Mesenchymal stem cell (in vitro differentiated cells and primary cell): ENCODE measurements around the gene ULBP1.

Source experiments
- DNase-seq: peaks from one replicate; pipeline ENCODE4 v3.0.0-alpha.2; 2013
- H2AFZ ChIP-seq: one replicate; pipeline ENCODE4 v1.6.1; 2013; ENCODE audit warnings: low read depth, mild to moderate bottlenecking, control low read depth, inconsistent platforms, low read length, moderate library complexity
- H2AK5ac ChIP-seq: 2 replicates; pipeline ENCODE4 v1.6.1; 2013; ENCODE audit warnings: low read length, moderate library complexity, mild to moderate bottlenecking, inconsistent platforms; ENCODE audit not compliant: severe bottlenecking
- H2BK120ac ChIP-seq: one replicate; pipeline ENCODE4 v1.6.1; 2013; ENCODE audit warnings: low read depth, mild to moderate bottlenecking, inconsistent platforms, low read length, moderate library complexity
- H2BK12ac ChIP-seq, 2 experiments: one replicate each; pipeline ENCODE4 v1.6.1; 2013; ENCODE audit warnings: inconsistent platforms in 2 of 2, low read length in 2 of 2, mild to moderate bottlenecking in 2 of 2, moderate library complexity in 2 of 2, control low read depth in 1 of 2
- H2BK15ac ChIP-seq: one replicate; pipeline ENCODE4 v1.6.1; 2013; ENCODE audit warnings: mild to moderate bottlenecking, low read depth, inconsistent platforms; ENCODE audit not compliant: poor library complexity, severe bottlenecking
- H2BK5ac ChIP-seq: 2 replicates; pipeline ENCODE4 v1.6.1; 2013; ENCODE audit warnings: low read depth, mild to moderate bottlenecking, low read length, control low read depth, inconsistent platforms; ENCODE audit not compliant: poor library complexity, severe bottlenecking
- H3K14ac ChIP-seq, 2 experiments: one replicate each; pipeline ENCODE4 v1.6.1; 2013; ENCODE audit warnings: inconsistent platforms in 2 of 2, low read length in 2 of 2, control low read depth in 1 of 2, mild to moderate bottlenecking in 1 of 2, moderate library complexity in 1 of 2
- H3K18ac ChIP-seq, 2 experiments: one replicate each; pipeline ENCODE4 v1.6.1; 2013; ENCODE audit warnings: inconsistent platforms in 2 of 2, low read length in 2 of 2, control low read depth in 1 of 2, low read depth in 1 of 2, mild to moderate bottlenecking in 1 of 2
- H3K23ac ChIP-seq, 2 experiments: one replicate each; pipeline ENCODE4 v1.6.1; 2013; ENCODE audit warnings: inconsistent platforms in 2 of 2, low read length in 2 of 2, mild to moderate bottlenecking in 2 of 2, moderate library complexity in 2 of 2, control low read depth in 1 of 2
- H3K27ac ChIP-seq: 2 replicates; pipeline ENCODE4 v1.5.1; 2013; ENCODE audit warnings: mild to moderate bottlenecking, moderate library complexity, low read length, control low read depth, inconsistent platforms; ENCODE audit not compliant: poor library complexity, severe bottlenecking
- H3K27me3 ChIP-seq, 2 experiments: 2 replicates each; pipeline versions ENCODE4 v1.6.1 to v1.7.0; 2013; ENCODE audit warnings: low read length in 2 of 2, mild to moderate bottlenecking in 2 of 2, moderate library complexity in 2 of 2, control low read depth in 1 of 2, inconsistent platforms in 1 of 2; ENCODE audit not compliant: control insufficient read depth in 1 of 2, insufficient read depth in 1 of 2
- H3K36me3 ChIP-seq, 2 experiments: 2 replicates each; pipeline versions ENCODE4 v1.6.1 to v1.7.0; 2013; ENCODE audit warnings: low read length in 2 of 2, control low read depth in 1 of 2, inconsistent platforms in 1 of 2, low read depth in 1 of 2, mild to moderate bottlenecking in 1 of 2; ENCODE audit not compliant: insufficient read depth in 2 of 2, control insufficient read depth in 1 of 2
- H3K4ac ChIP-seq, 2 experiments: one replicate each; pipeline ENCODE4 v1.6.1; 2013; ENCODE audit warnings: inconsistent platforms in 2 of 2, low read length in 2 of 2, mild to moderate bottlenecking in 2 of 2, moderate library complexity in 2 of 2, control low read depth in 1 of 2, low read depth in 1 of 2
- H3K4me1 ChIP-seq: 2 replicates; pipeline ENCODE4 v1.6.1; 2013; ENCODE audit warnings: low read depth, low read length, control low read depth; ENCODE audit not compliant: control insufficient read depth, insufficient read depth
- H3K4me2 ChIP-seq: 2 replicates; pipeline ENCODE4 v1.6.1; 2013; ENCODE audit warnings: low read length, mild to moderate bottlenecking, inconsistent platforms; ENCODE audit not compliant: poor library complexity, severe bottlenecking
- H3K4me3 ChIP-seq, 2 experiments: 2 replicates each; pipeline versions ENCODE4 v1.5.1 to v1.7.0; 2013; ENCODE audit warnings: low read length in 2 of 2, mild to moderate bottlenecking in 2 of 2, control low read depth in 1 of 2, low read depth in 1 of 2; ENCODE audit not compliant: insufficient read depth in 1 of 2
- H3K79me1 ChIP-seq: replicated peaks from 2 replicates; pipeline ENCODE4 v1.6.1; 2013; ENCODE audit warnings: mild to moderate bottlenecking, control low read depth, low read length, inconsistent platforms; ENCODE audit not compliant: poor library complexity, severe bottlenecking
- H3K9ac ChIP-seq: 2 replicates; pipeline ENCODE4 v1.7.0; 2013; ENCODE audit warnings: mild to moderate bottlenecking, low read length, moderate library complexity
- H3K9me3 ChIP-seq: 2 replicates; pipeline ENCODE4 v1.7.0; 2013; ENCODE audit warnings: mild to moderate bottlenecking, low read length; ENCODE audit not compliant: control insufficient read depth
- H4K8ac ChIP-seq: one replicate; pipeline ENCODE4 v1.6.1; 2013; ENCODE audit warnings: inconsistent platforms, mild to moderate bottlenecking, low read length, moderate library complexity
- H4K91ac ChIP-seq: one replicate; pipeline ENCODE4 v1.6.1; 2013; ENCODE audit warnings: mild to moderate bottlenecking, low read length, inconsistent platforms
- WGBS: methylation state at CpG from one replicate; pipeline ENCODE4 v1.1.7; 2013; ENCODE audit warnings: mixed read lengths; 5-methylcytosine and 5-hydroxymethylcytosine counted together

ULBP1 gene

GRCh38 chr6:149961728-149962425, 1.9 kb upstream of the ULBP1 start:
- H2BK120ac ChIP-seq: no peak overlapping the region
- no peak overlapping the region for H4K91ac ChIP-seq
- H2BK5ac ChIP-seq: no peak overlapping the region
- H3K4me3 ChIP-seq: no peak overlapping the region
- no peak overlapping the region for H2BK12ac ChIP-seq
- no peak overlapping the region for H3K9ac ChIP-seq
- H3K4me1 ChIP-seq: peaks cover 32% of the 10 kb centered on the region
- WGBS: 62% methylated on average over 6 of the region's 6 CpGs
- H3K14ac ChIP-seq: no peak overlapping the region
- H3K9me3 ChIP-seq: no peaks in the 10 kb centered on the region
- no peak overlapping the region for H3K27ac ChIP-seq
- no peaks in the 10 kb centered on the region for H3K79me1 ChIP-seq
- no peak overlapping the region for H3K23ac ChIP-seq
- no peak overlapping the region for H3K4ac ChIP-seq
- H2BK15ac ChIP-seq: no peak overlapping the region
- no peak overlapping the region for H4K8ac ChIP-seq
- no peak overlapping the region for H3K18ac ChIP-seq
- no peak overlapping the region for H3K4me2 ChIP-seq
- H2AFZ ChIP-seq: no peak overlapping the region
- no peaks in the 10 kb centered on the region for H3K36me3 ChIP-seq
- H3K27me3 ChIP-seq: peaks cover 54 to 95% of the 10 kb centered on the region in 2 experiments
- DNase-seq: no peak
- no peak overlapping the region for H2AK5ac ChIP-seq

GRCh38 chr6:149962461-149963211, 1.1 kb upstream of the ULBP1 start:
- H2AK5ac ChIP-seq: no peak overlapping the region
- 64% methylated on average over 7 of the region's 7 CpGs for WGBS

GRCh38 chr6:149963212-149963461, 606 bp upstream of the ULBP1 start:
- no peak overlapping the region for H2BK12ac ChIP-seq
- H3K9ac ChIP-seq: peak overlapping the region; percentile 70
- no peak overlapping the region for H3K23ac ChIP-seq
- no peak overlapping the region for H2AK5ac ChIP-seq
- no peak overlapping the region for H3K14ac ChIP-seq
- 0% methylated on average over 7 of the region's 8 CpGs for WGBS
- H3K4me2 ChIP-seq: no peak overlapping the region
- H3K4ac ChIP-seq: no peak overlapping the region
- no peak overlapping the region for H4K8ac ChIP-seq
- peak overlapping the region in 1 of 2 experiments; percentile 72 for H3K4me3 ChIP-seq
- H3K18ac ChIP-seq: no peak overlapping the region
- H3K4me1 ChIP-seq: peaks cover 32% of the 10 kb centered on the region
- H3K27me3 ChIP-seq: peaks cover 60 to 91% of the 10 kb centered on the region in 2 experiments
- H2AFZ ChIP-seq: peak overlapping the region; percentile 21
- no peaks in the 10 kb centered on the region for H3K9me3 ChIP-seq
- no peak overlapping the region for H4K91ac ChIP-seq
- no peak overlapping the region for H2BK15ac ChIP-seq
- no peak overlapping the region for H3K27ac ChIP-seq
- H3K79me1 ChIP-seq: no peaks in the 10 kb centered on the region
- H2BK5ac ChIP-seq: no peak overlapping the region
- no peak overlapping the region for H2BK120ac ChIP-seq
- DNase-seq: peak; percentile 57
- no peaks in the 10 kb centered on the region for H3K36me3 ChIP-seq

More at GRCh38 chr6:149962461-149963211, 1.1 kb upstream of the ULBP1 start:
- no peak overlapping the region for H3K23ac ChIP-seq
- H3K18ac ChIP-seq: no peak overlapping the region
- H3K27ac ChIP-seq: no peak overlapping the region
- peaks cover 57 to 95% of the 10 kb centered on the region in 2 experiments for H3K27me3 ChIP-seq
- peak overlapping the region; percentile 21 for H2AFZ ChIP-seq
- H2BK120ac ChIP-seq: no peak overlapping the region
- no peak overlapping the region for H3K9ac ChIP-seq
- peaks cover 32% of the 10 kb centered on the region for H3K4me1 ChIP-seq
- H3K9me3 ChIP-seq: no peaks in the 10 kb centered on the region
- no peak overlapping the region for H4K8ac ChIP-seq
- DNase-seq: no peak
- H2BK5ac ChIP-seq: no peak overlapping the region
- H2BK15ac ChIP-seq: no peak overlapping the region
- H3K14ac ChIP-seq: no peak overlapping the region
- H3K4me3 ChIP-seq: no peak overlapping the region
- no peaks in the 10 kb centered on the region for H3K36me3 ChIP-seq
- H3K4ac ChIP-seq: no peak overlapping the region
- H3K79me1 ChIP-seq: no peaks in the 10 kb centered on the region
- H2BK12ac ChIP-seq: no peak overlapping the region
- H3K4me2 ChIP-seq: no peak overlapping the region
- H4K91ac ChIP-seq: no peak overlapping the region

- Histone ChIP-seq H3K9ac (peak overlapping the region; percentile 68), H3K27ac (no peak overlapping the region), H3K14ac (peak overlapping the region in 1 of 2 experiments; percentile 93), H3K36me3 (no peaks in the 10 kb centered on the region), H3K4me3 (peak overlapping the region; percentile 55 to 72), H4K91ac (no peak overlapping the region), H4K8ac (peak overlapping the region; percentile 61), H3K27me3 (peaks cover 63 to 89% of the 10 kb centered on the region in 2 experiments), H2AFZ (peak overlapping the region; percentile 36), H3K18ac (no peak overlapping the region), H2AK5ac (no peak overlapping the region), H3K23ac (peak overlapping the region in 1 of 2 experiments; percentile 86), H2BK12ac (peak overlapping the region in 1 of 2 experiments; percentile 43), H3K4me1 (peaks cover 32% of the 10 kb centered on the region), H3K79me1 (no peaks in the 10 kb centered on the region), H2BK15ac (peak overlapping the region; percentile 84), H3K4ac (no peak overlapping the region), H2BK120ac (no peak overlapping the region), H3K4me2 (peak overlapping the region; percentile 82), H3K9me3 (no peaks in the 10 kb centered on the region), H2BK5ac (no peak overlapping the region)
- WGBS: under 1% methylated on average over 95 of the region's 103 CpGs
- DNase-seq: peak; percentile 40
Measured at GRCh38 chr6:149964308-149965193, 808 bp downstream of the ULBP1 start.
